ENCODE results near the gene FAM156B. TPM values are rescaled to one million over a fixed set of nuclear protein-coding genes. Genes with fewer than 3 reads are reported as not detected.
A peak's percentile ranks its signal among the peaks of the same experiment; 100 is the strongest.
"Not testable (repeated sequence)": the region's sequence is repeated elsewhere in the genome, so short reads cannot be mapped to it uniquely, and the experiment has no call there.

The FAM156B gene
- total RNA-seq, 3 donors from 2014 or later (not counting 1 experiment from before 2014, with no cell fraction given) = 11.2 to 14.3 (median 13.8) TPM

DNA sequence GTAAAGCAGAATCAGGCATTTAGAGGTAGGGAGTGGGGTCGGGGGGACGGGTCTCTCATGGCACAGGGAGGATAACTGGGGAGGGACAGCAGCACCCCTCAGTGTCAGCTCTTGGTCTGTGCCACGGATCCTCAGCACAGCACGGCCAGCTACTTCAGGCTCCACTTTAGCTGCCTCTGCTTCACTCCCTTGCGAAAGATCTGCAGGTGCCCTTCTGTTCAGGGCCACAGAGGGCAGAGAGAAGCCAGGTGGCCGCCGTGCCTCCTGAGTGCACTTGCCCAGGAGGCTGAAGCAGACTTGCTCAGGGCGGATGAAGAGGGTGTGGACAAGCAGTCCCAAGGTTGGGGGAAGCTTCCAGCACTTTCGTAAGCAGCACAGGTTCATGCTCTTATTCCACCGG is 9.7 kb upstream of the FAM156B start:
- H3K9me3 Mint-ChIP-seq; H3K4me3 ChIP-seq (ENCODE audit: low read length); H3K4me3 Mint-ChIP-seq; H3K36me3 Mint-ChIP-seq; DNase-seq; H3K27me3 Mint-ChIP-seq (ENCODE audit: low read depth in 2 of 2); H3K4me1 Mint-ChIP-seq; H3K36me3 ChIP-seq (ENCODE audit: control insufficient read depth, insufficient read depth, low read length); H3K9me3 ChIP-seq (ENCODE audit: control insufficient read depth, insufficient read depth, low read length); H3K4me1 ChIP-seq (ENCODE audit: control insufficient read depth, insufficient read depth, low read length); H3K27ac Mint-ChIP-seq; intact Hi-C loops (cut with micrococcal nuclease); H3K27me3 ChIP-seq (ENCODE audit: control insufficient read depth, insufficient read depth, low read length); H3K27ac ChIP-seq (ENCODE audit: low read length); ATAC-seq: not testable (repeated sequence)
- WGBS (ENCODE audit: insufficient coverage) = no CpG with 5 or more reads among the region's 10 CpGs

DNA sequence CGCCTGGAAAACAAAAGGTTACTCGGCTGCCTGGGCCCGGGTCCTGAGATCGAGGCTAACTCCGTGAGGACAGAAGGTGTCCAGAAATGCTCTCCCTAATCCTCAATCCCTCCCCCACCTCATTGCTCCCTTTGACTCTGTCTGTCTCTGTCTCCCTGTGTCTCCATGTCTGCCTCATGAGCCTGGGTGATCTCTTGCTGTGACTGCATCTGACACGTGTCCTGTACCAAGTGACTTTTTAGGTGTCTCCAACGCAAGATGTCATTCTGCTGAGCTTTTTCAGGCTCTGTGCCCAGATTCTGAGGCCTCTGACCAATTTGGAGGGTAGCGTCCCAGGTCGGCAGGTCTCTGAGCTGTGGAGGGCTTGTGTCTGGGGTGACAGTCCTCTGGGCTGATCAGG is 9.0 kb upstream of the FAM156B start:
- H3K4me1 ChIP-seq (ENCODE audit: control insufficient read depth, insufficient read depth, low read length); H3K27ac Mint-ChIP-seq; H3K9me3 Mint-ChIP-seq; H3K9me3 ChIP-seq (ENCODE audit: control insufficient read depth, insufficient read depth, low read length); H3K4me3 ChIP-seq (ENCODE audit: low read length); H3K4me3 Mint-ChIP-seq; intact Hi-C loops (cut with micrococcal nuclease); H3K36me3 ChIP-seq (ENCODE audit: control insufficient read depth, insufficient read depth, low read length); H3K27ac ChIP-seq (ENCODE audit: low read length); ATAC-seq; DNase-seq; H3K27me3 Mint-ChIP-seq (ENCODE audit: low read depth in 2 of 2); H3K4me1 Mint-ChIP-seq; H3K27me3 ChIP-seq (ENCODE audit: control insufficient read depth, insufficient read depth, low read length); H3K36me3 Mint-ChIP-seq: not testable (repeated sequence)
- no CpG with 5 or more reads among the region's 9 CpGs for WGBS (ENCODE audit: insufficient coverage)

DNA sequence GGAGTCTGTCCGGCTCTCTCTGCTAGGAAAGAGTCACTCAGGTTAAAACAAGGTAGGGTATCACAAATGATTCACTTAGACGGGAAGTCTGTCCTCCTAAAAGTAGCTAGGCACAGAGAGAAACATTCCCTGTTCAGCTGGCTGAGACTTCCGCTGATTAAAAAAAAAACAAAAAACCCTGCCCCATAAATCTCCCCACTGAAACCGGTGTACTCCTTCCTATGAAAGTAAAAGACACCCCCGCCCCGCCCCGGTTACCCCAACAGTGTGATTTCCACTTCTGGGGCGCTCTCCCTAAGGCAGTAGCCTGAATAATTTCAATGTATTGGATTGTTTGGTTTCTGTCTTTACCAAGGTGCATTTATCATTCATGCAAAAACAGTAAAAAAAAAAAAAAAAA is 692 bp upstream of the FAM156B start:
- DNase-seq; H3K4me1 Mint-ChIP-seq; H3K27ac ChIP-seq (ENCODE audit: low read length); H3K36me3 Mint-ChIP-seq; intact Hi-C loops (cut with micrococcal nuclease); H3K27me3 Mint-ChIP-seq (ENCODE audit: low read depth in 2 of 2); H3K9me3 ChIP-seq (ENCODE audit: control insufficient read depth, insufficient read depth, low read length); H3K4me3 ChIP-seq (ENCODE audit: low read length); H3K27me3 ChIP-seq (ENCODE audit: control insufficient read depth, insufficient read depth, low read length); H3K4me1 ChIP-seq (ENCODE audit: control insufficient read depth, insufficient read depth, low read length); H3K36me3 ChIP-seq (ENCODE audit: control insufficient read depth, insufficient read depth, low read length); H3K27ac Mint-ChIP-seq; H3K9me3 Mint-ChIP-seq; H3K4me3 Mint-ChIP-seq: not testable (repeated sequence)
- no CpG with 5 or more reads among the region's 8 CpGs for WGBS (ENCODE audit: insufficient coverage)
- ATAC-seq = peak in 2 of 3 donors; percentile 4 to 6

DNA sequence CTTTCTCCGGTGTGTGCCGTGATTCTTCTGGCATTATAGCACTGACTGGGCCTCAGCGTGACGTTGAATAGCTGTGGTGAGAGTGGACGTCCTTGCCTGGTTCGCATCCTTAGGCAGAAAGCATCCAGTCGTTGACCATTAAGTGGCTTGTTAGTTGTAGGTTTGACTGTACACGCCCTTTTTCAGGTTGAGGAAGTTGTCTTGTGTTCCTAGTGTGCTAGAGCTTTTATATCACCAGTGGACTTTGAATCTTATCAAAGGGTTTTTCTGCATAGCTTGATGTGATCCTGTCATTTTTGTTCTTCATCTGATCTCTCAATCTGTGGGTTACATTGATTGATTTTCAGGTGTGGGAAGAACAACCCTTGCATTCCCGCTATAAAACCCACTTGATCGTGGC is 8.4 kb downstream of the FAM156B start:
- H3K27me3 Mint-ChIP-seq (ENCODE audit: low read depth in 2 of 2) = not testable (repeated sequence)

DNA sequence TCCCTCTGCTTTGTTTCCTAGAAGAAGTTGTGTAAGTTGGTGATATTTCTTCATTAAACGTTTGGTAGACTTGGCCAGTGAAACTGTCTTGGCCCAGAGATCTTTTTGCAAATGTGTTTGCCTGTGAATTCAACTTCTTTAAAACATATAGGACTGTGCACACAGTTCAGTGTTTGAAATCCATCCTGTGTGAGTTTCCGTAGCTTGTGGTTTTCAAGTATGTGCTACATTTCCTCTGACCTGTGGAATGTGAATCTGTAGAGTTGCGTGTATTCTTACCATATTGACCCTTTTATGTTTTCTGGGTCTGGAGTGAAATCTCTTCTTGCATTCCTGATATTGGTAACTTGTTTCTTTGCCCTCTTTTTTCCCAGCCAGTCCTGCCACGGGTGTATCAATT is 8.9 kb downstream of the FAM156B start:
- H3K4me3 Mint-ChIP-seq; H3K36me3 Mint-ChIP-seq; H3K4me3 ChIP-seq (ENCODE audit: low read length); intact Hi-C loops (cut with micrococcal nuclease); H3K27me3 ChIP-seq (ENCODE audit: control insufficient read depth, insufficient read depth, low read length); H3K9me3 ChIP-seq (ENCODE audit: control insufficient read depth, insufficient read depth, low read length); ATAC-seq; H3K27ac Mint-ChIP-seq; DNase-seq; H3K27me3 Mint-ChIP-seq (ENCODE audit: low read depth in 2 of 2); H3K36me3 ChIP-seq (ENCODE audit: control insufficient read depth, insufficient read depth, low read length); H3K4me1 ChIP-seq (ENCODE audit: control insufficient read depth, insufficient read depth, low read length); H3K27ac ChIP-seq (ENCODE audit: low read length); H3K9me3 Mint-ChIP-seq; H3K4me1 Mint-ChIP-seq: not testable (repeated sequence)
- no CpG with 5 or more reads among the region's 4 CpGs for WGBS (ENCODE audit: insufficient coverage)

More for the DNA sequence above, 8.4 kb downstream of the FAM156B start:
- no CpG with 5 or more reads among the region's 10 CpGs for WGBS (ENCODE audit: insufficient coverage)
- ATAC-seq; DNase-seq; H3K4me3 Mint-ChIP-seq; H3K36me3 Mint-ChIP-seq; intact Hi-C loops (cut with micrococcal nuclease); H3K9me3 ChIP-seq (ENCODE audit: control insufficient read depth, insufficient read depth, low read length); H3K27me3 ChIP-seq (ENCODE audit: control insufficient read depth, insufficient read depth, low read length); H3K36me3 ChIP-seq (ENCODE audit: control insufficient read depth, insufficient read depth, low read length); H3K27ac Mint-ChIP-seq; H3K9me3 Mint-ChIP-seq; H3K27ac ChIP-seq (ENCODE audit: low read length); H3K4me1 ChIP-seq (ENCODE audit: control insufficient read depth, insufficient read depth, low read length); H3K4me1 Mint-ChIP-seq; H3K4me3 ChIP-seq (ENCODE audit: low read length): not testable (repeated sequence)

DNA sequence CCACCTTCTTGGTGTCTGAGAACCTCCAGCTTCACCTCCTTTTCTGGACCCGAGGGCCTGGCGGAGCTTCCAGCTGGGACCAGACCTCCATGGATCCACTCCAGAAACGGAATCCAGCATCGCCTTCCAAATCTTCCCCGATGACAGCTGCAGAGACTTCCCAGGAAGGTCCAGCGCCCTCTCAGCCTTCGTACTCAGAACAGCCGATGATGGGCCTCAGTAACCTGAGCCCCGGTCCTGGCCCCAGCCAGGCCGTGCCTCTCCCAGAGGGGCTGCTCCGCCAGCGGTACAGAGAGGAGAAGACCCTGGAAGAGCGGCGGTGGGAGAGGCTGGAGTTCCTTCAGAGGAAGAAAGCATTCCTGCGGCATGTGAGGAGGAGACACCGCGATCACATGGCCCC is 10.0 kb downstream of the FAM156B start:
- H3K9me3 Mint-ChIP-seq; H3K4me3 Mint-ChIP-seq; H3K9me3 ChIP-seq (ENCODE audit: control insufficient read depth, insufficient read depth, low read length); H3K4me3 ChIP-seq (ENCODE audit: low read length); H3K36me3 ChIP-seq (ENCODE audit: control insufficient read depth, insufficient read depth, low read length); H3K27me3 ChIP-seq (ENCODE audit: control insufficient read depth, insufficient read depth, low read length); H3K27ac Mint-ChIP-seq; DNase-seq; H3K36me3 Mint-ChIP-seq; intact Hi-C loops (cut with micrococcal nuclease); H3K4me1 Mint-ChIP-seq; ATAC-seq; H3K4me1 ChIP-seq (ENCODE audit: control insufficient read depth, insufficient read depth, low read length); H3K27me3 Mint-ChIP-seq (ENCODE audit: low read depth in 2 of 2); H3K27ac ChIP-seq (ENCODE audit: low read length): not testable (repeated sequence)
- WGBS (ENCODE audit: insufficient coverage) = no CpG with 5 or more reads among the region's 17 CpGs

DNA sequence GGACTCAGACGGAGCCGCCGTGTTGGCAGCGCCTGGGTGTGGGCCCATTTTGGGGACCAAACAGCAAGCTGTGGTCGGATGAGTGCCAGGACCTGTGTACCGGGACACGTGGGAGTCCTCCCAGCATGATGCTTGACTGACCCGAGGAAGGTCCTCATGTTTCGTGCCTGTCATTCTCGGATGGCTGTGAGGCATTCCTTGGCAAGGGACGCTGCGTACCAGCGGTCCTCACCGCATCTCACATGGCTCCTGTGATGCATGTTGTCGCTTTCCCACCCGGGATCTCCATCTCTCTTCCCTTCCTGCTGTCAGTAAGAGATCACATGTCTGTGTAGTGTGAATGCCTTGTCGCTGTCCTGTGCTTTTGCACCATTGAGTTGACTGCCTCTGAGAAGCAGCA is 10.8 kb downstream of the FAM156B start:
- H3K4me1 Mint-ChIP-seq; intact Hi-C loops (cut with micrococcal nuclease); H3K27me3 Mint-ChIP-seq (ENCODE audit: low read depth in 2 of 2); H3K4me3 Mint-ChIP-seq; H3K27me3 ChIP-seq (ENCODE audit: control insufficient read depth, insufficient read depth, low read length); H3K9me3 ChIP-seq (ENCODE audit: control insufficient read depth, insufficient read depth, low read length); H3K36me3 Mint-ChIP-seq; H3K4me1 ChIP-seq (ENCODE audit: control insufficient read depth, insufficient read depth, low read length); H3K27ac ChIP-seq (ENCODE audit: low read length); H3K4me3 ChIP-seq (ENCODE audit: low read length); H3K36me3 ChIP-seq (ENCODE audit: control insufficient read depth, insufficient read depth, low read length); DNase-seq; H3K9me3 Mint-ChIP-seq; H3K27ac Mint-ChIP-seq; ATAC-seq: not testable (repeated sequence)
- WGBS (ENCODE audit: insufficient coverage) = no CpG with 5 or more reads among the region's 17 CpGs

DNA sequence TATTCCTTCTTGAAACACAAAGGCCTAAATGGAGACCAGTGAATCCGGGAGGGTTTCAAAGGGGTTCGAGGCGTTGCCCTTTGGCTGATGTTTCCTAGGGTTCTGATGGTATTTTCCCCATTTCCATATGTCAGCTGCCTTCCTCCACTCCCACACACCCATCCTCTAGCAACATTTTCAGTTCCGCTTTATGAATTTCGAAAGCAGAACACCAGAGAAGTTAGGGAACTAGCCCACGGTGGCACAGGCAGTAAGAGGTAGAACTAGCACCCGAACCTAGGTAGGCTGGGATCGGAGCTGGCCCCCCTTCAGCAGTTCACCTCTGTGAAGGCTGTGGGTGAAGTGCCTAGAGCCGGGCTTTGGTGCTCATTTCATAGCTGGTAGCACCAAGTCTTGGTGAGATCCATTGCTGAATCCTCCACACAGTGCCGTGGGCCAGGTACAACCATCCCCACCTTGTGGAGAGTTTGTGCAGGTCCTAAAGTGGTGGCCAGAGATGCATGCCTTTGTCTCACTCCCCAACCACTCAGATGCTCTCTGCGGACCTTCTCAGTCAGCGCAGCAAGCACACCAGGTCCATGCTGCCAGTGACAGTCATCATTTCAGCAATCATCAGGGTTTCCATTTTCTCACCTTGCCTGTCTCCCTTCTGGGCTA is 12.3 kb downstream of the FAM156B start:
- intact Hi-C loops (cut with micrococcal nuclease) = not testable (repeated sequence)

More for the DNA sequence above, 12.3 kb downstream of the FAM156B start:
- H3K9me3 Mint-ChIP-seq; DNase-seq; H3K4me1 Mint-ChIP-seq; H3K27ac ChIP-seq (ENCODE audit: low read length); H3K27ac Mint-ChIP-seq; H3K27me3 Mint-ChIP-seq (ENCODE audit: low read depth in 2 of 2); H3K4me3 Mint-ChIP-seq; H3K4me1 ChIP-seq (ENCODE audit: control insufficient read depth, insufficient read depth, low read length); H3K4me3 ChIP-seq (ENCODE audit: low read length); H3K36me3 Mint-ChIP-seq; ATAC-seq; H3K36me3 ChIP-seq (ENCODE audit: control insufficient read depth, insufficient read depth, low read length); H3K9me3 ChIP-seq (ENCODE audit: control insufficient read depth, insufficient read depth, low read length); H3K27me3 ChIP-seq (ENCODE audit: control insufficient read depth, insufficient read depth, low read length): not testable (repeated sequence)
- no CpG with 5 or more reads among the region's 12 CpGs for WGBS (ENCODE audit: insufficient coverage)

All from natural killer cell (primary cell).